Esophagus squamous epithelium (tissue), 4 donors: ENCODE measurements around the gene ESPNL.

ENCODE experiments used
- CTCF ChIP-seq, 6 experiments: fragments of 450-650 bp in 4 of 6; fragments of 200-600 bp in 2 of 6; sonication (generic) in 2 of 6; IDR thresholded peaks; one replicate each; pipeline ENCODE4 v1.5.1; 2016 to 2019; ENCODE audit warnings: antibody characterized with exemption in 6 of 6, mild to moderate bottlenecking in 4 of 6, moderate library complexity in 4 of 6
- POLR2A ChIP-seq, 4 donors: fragments of 450-650 bp; IDR thresholded peaks; one replicate each; pipeline ENCODE4 v1.6.1; 2017; ENCODE audit warnings: antibody characterized with exemption in 4 of 4, mild to moderate bottlenecking in 4 of 4, moderate library complexity in 3 of 4

DNA sequence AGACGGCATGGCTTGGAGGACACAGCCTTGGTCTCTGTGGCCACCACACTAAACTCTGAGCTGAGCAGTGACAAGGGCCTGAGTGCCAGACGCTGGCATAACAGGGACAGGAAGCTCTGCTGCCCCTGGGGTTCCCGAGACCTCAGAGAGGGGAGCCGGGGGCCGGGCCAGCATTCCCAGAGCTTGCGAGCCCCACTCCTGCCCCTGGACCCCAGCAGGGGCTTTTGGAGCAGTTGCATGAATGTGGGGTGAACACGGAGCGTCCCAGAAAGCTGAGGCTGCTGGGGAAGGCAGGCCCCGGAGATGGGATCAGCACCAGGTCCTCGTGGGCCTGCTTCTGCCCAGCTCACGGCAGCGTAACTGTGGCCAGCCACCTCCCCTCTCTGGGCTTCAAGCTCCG is 51.1 kb downstream of the ESPNL start:
- TF ChIP-seq CTCF (IDR thresholded peaks at IDR 0.05) (no peak), POLR2A (IDR thresholded peaks at IDR 0.05) (no peak)
